ENCODE results near the gene CLCA2. TPM values are rescaled to one million over a fixed set of nuclear protein-coding genes. Genes with fewer than 3 reads are reported as not detected.

Gene CLCA2
- total and polyA plus RNA-seq, 2 donors (not counting 1 experiment from before 2014, with no cell fraction given), result not detected

- peaks cover 3% of the 10 kb centered on the region for H3K4me1 Mint-ChIP-seq
- ChIA-PET POLR2A (no interaction called here), CTCF (interaction anchor here (1.2 kb wide), 1 partner anchor 126 kb away, joined by 3 read pairs; no protein-coding TSS in a partner anchor)
- H3K4me3 ChIP-seq (ENCODE audit: control extremely low read depth in 1 of 5, extremely low read depth in 1 of 5, insufficient read depth in 1 of 5, low read depth in 2 of 5, low read length in 4 of 5), result no peak overlapping the region
- TF ChIP-seq CTCF (IDR thresholded peaks at IDR 0.05) (no peak), EZH2 (IDR thresholded peaks at IDR 0.05; ENCODE audit: borderline replicate concordance, insufficient read depth, low read depth, low read length, poor library complexity, severe bottlenecking) (no peak)
- ATAC-seq (ENCODE audit: low read depth), result no peak
- no peaks in the 10 kb centered on the region for H3K4me1 ChIP-seq (ENCODE audit: control insufficient read depth in 2 of 2, insufficient read depth in 2 of 2, low read length in 2 of 2)
- H3K9me3 Mint-ChIP-seq (ENCODE audit: insufficient read depth), result peaks cover 6% of the 10 kb centered on the region
- H3K79me2 ChIP-seq (ENCODE audit: control insufficient read depth, insufficient read depth, low read length), result no peaks in the 10 kb centered on the region
- H3K27ac Mint-ChIP-seq, result no peak overlapping the region
- no peaks in the 10 kb centered on the region for H4K20me1 ChIP-seq (ENCODE audit: control insufficient read depth, insufficient read depth, low read length, poor library complexity, severe bottlenecking)
- no peak overlapping the region for H3K4me2 ChIP-seq (replicated peaks; ENCODE audit: low read depth, low read length, poor library complexity, severe bottlenecking)
- no CpG with 5 or more reads among the region's 1 CpG for WGBS (ENCODE audit: insufficient coverage)
- DNase-seq, result no peak
- H3K27me3 Mint-ChIP-seq, result no peaks in the 10 kb centered on the region
- peaks cover 1 to 11% (median 9%) of the 10 kb centered on the region in 3 donors for H3K9me3 ChIP-seq (ENCODE audit: control extremely low read depth in 1 of 3, control insufficient read depth in 2 of 3, insufficient read depth in 1 of 3, low read length in 2 of 3)
- H3K9ac ChIP-seq (ENCODE audit: low read length), result no peak overlapping the region
- H3K27me3 ChIP-seq (replicated peaks in 1 of 4; ENCODE audit: control extremely low read depth in 1 of 4, control insufficient read depth in 3 of 4, insufficient read depth in 4 of 4, low read length in 3 of 4), result no peaks in the 10 kb centered on the region
- no peak overlapping the region for H3K27ac ChIP-seq (ENCODE audit: low read length in 2 of 2)
- no peak overlapping the region for H2AFZ ChIP-seq (ENCODE audit: insufficient read depth, low read depth, low read length, poor library complexity, severe bottlenecking)
- peaks cover 3 to 4% of the 10 kb centered on the region in 2 experiments for H3K36me3 ChIP-seq (replicated peaks in 1 of 2; ENCODE audit: control extremely low read depth in 1 of 2, control insufficient read depth in 1 of 2, extremely low read depth in 1 of 2, insufficient read depth in 2 of 2, low read length in 1 of 2)
- intact Hi-C loops (cut with micrococcal nuclease), result no loop called here
- H3K4me3 Mint-ChIP-seq, result no peak overlapping the region
Observed at GRCh38 chr1:86375688-86376087, 48.3 kb upstream of the CLCA2 start.

- Histone ChIP-seq H3K9ac (ENCODE audit: low read length) (no peak overlapping the region), H3K9me3 (ENCODE audit: control extremely low read depth in 1 of 3, control insufficient read depth in 2 of 3, insufficient read depth in 1 of 3, low read length in 2 of 3) (peaks cover 1 to 11% (median 9%) of the 10 kb centered on the region in 3 donors), H2AFZ (ENCODE audit: insufficient read depth, low read depth, low read length, poor library complexity, severe bottlenecking) (no peak overlapping the region), H3K27ac (ENCODE audit: low read length in 2 of 2) (no peak overlapping the region), H3K27me3 (replicated peaks in 1 of 4; ENCODE audit: control extremely low read depth in 1 of 4, control insufficient read depth in 3 of 4, insufficient read depth in 4 of 4, low read length in 3 of 4) (no peaks in the 10 kb centered on the region), H3K36me3 (replicated peaks in 1 of 2; ENCODE audit: control extremely low read depth in 1 of 2, control insufficient read depth in 1 of 2, extremely low read depth in 1 of 2, insufficient read depth in 2 of 2, low read length in 1 of 2) (peaks cover 3 to 4% of the 10 kb centered on the region in 2 experiments), H3K79me2 (ENCODE audit: control insufficient read depth, insufficient read depth, low read length) (no peaks in the 10 kb centered on the region), H3K4me3 (ENCODE audit: control extremely low read depth in 1 of 5, extremely low read depth in 1 of 5, insufficient read depth in 1 of 5, low read depth in 2 of 5, low read length in 4 of 5) (no peak overlapping the region), H3K4me2 (replicated peaks; ENCODE audit: low read depth, low read length, poor library complexity, severe bottlenecking) (no peak overlapping the region), H3K4me1 (ENCODE audit: control insufficient read depth in 2 of 2, insufficient read depth in 2 of 2, low read length in 2 of 2) (no peaks in the 10 kb centered on the region), H4K20me1 (ENCODE audit: control insufficient read depth, insufficient read depth, low read length, poor library complexity, severe bottlenecking) (no peaks in the 10 kb centered on the region)
- DNase-seq, result no peak
- intact Hi-C loops (cut with micrococcal nuclease), result no loop called here
- Mint-ChIP-seq H3K4me1 (peaks cover 3% of the 10 kb centered on the region), H3K27ac (no peak overlapping the region), H3K27me3 (no peaks in the 10 kb centered on the region), H3K4me3 (no peak overlapping the region), H3K9me3 (ENCODE audit: insufficient read depth) (peaks cover 6% of the 10 kb centered on the region)
- ChIA-PET CTCF (interaction anchor here (1.1 to 4.0 kb wide), 2 partner anchors 16 to 129 kb away, joined by 3 to 53 read pairs; no protein-coding TSS in a partner anchor), POLR2A (no interaction called here)
- WGBS (ENCODE audit: insufficient coverage), result 100% methylated on average over 1 of the region's 1 CpG
- TF ChIP-seq EZH2 (IDR thresholded peaks at IDR 0.05; ENCODE audit: borderline replicate concordance, insufficient read depth, low read depth, low read length, poor library complexity, severe bottlenecking), result no peak
- TF ChIP-seq CTCF (IDR thresholded peaks at IDR 0.05), result no peak
- ATAC-seq (ENCODE audit: low read depth), result no peak
Observed at GRCh38 chr1:86377341-86377740, 46.6 kb upstream of the CLCA2 start.

Data from B cell (primary cell).